CD14-positive monocyte (primary cell): ENCODE results near the gene VSIG1. TPM values are rescaled to one million over a fixed set of nuclear protein-coding genes. Genes with fewer than 3 reads are reported as not detected.

Experiments
- DNase-seq, 3 donors: peaks; one replicate each; pipeline ENCODE4 v3.0.0-alpha.2; 2011 to 2022
- H2AFZ ChIP-seq: 2 replicates; pipeline ENCODE4 v1.6.0; 2012; ENCODE audit warnings: mild to moderate bottlenecking, low read depth, low read length, inconsistent platforms; ENCODE audit not compliant: insufficient read depth, poor library complexity, severe bottlenecking
- H3K27ac ChIP-seq, 2 donors: 1 replicate in 1 of 2; 2 replicates in 1 of 2; pipeline ENCODE4 v1.5.1; 2012 to 2013; ENCODE audit warnings: low read length in 2 of 2, control low read depth in 1 of 2, inconsistent platforms in 1 of 2, low read depth in 1 of 2, mild to moderate bottlenecking in 1 of 2
- H3K27me3 ChIP-seq, 2 donors: one replicate each; pipeline versions ENCODE4 v1.6.0 to v1.6.1; 2011 to 2013; ENCODE audit warnings: low read length in 2 of 2; ENCODE audit not compliant: control insufficient read depth in 2 of 2, insufficient read depth in 2 of 2
- H3K36me3 ChIP-seq, 2 donors: replicated peaks in 1 of 2; 1 replicate in 1 of 2; 2 replicates in 1 of 2; pipeline versions ENCODE4 v1.5.1 to v1.6.1; 2012 to 2013; ENCODE audit warnings: low read length in 2 of 2, control low read depth in 1 of 2, inconsistent platforms in 1 of 2, mild to moderate bottlenecking in 1 of 2; ENCODE audit not compliant: insufficient read depth in 2 of 2, control insufficient read depth in 1 of 2
- H3K4me1 ChIP-seq, 2 donors: 1 replicate in 1 of 2; 2 replicates in 1 of 2; pipeline versions ENCODE4 v1.5.1 to v1.6.1; 2012 to 2013; ENCODE audit warnings: low read length in 2 of 2, control low read depth in 1 of 2, inconsistent platforms in 1 of 2, mild to moderate bottlenecking in 1 of 2, moderate library complexity in 1 of 2; ENCODE audit not compliant: insufficient read depth in 2 of 2, control insufficient read depth in 1 of 2
- H3K4me2 ChIP-seq: replicated peaks from 2 replicates; pipeline ENCODE3; 2012; ENCODE audit warnings: low read length, moderate library complexity, mild to moderate bottlenecking; ENCODE audit not compliant: poor library complexity, severe bottlenecking; ENCODE audit errors: extremely low read depth
- H3K4me3 ChIP-seq, 3 experiments: fragments of 200-600 bp in 1 of 3; sonication (generic) in 1 of 3; replicated peaks in 1 of 3; 1 replicate in 2 of 3; 2 replicates in 1 of 3; pipeline ENCODE4 v1.5.1; 2011 to 2013; ENCODE audit warnings: low read length in 3 of 3, mild to moderate bottlenecking in 3 of 3, control low read depth in 2 of 3, low read depth in 2 of 3, inconsistent platforms in 1 of 3, moderate library complexity in 1 of 3
- H3K79me2 ChIP-seq: 2 replicates; pipeline ENCODE4 v1.6.0; 2012; ENCODE audit warnings: mild to moderate bottlenecking, control low read depth, inconsistent platforms, low read length, moderate library complexity; ENCODE audit not compliant: insufficient read depth
- H3K9ac ChIP-seq: 2 replicates; pipeline ENCODE4 v1.6.0; 2017; ENCODE audit warnings: low read length, mild to moderate bottlenecking; ENCODE audit not compliant: insufficient read depth, poor library complexity, severe bottlenecking
- H3K9me3 ChIP-seq, 2 donors: replicated peaks in 1 of 2; 1 replicate in 1 of 2; 2 replicates in 1 of 2; pipeline versions ENCODE4 v1.5.1 to v1.6.1; 2012 to 2013; ENCODE audit warnings: low read length in 2 of 2, control low read depth in 1 of 2; ENCODE audit not compliant: control insufficient read depth in 1 of 2, insufficient read depth in 1 of 2
- H4K20me1 ChIP-seq: 2 replicates; pipeline ENCODE4 v1.6.0; 2012; ENCODE audit warnings: mild to moderate bottlenecking, low read length, control low read depth, moderate library complexity; ENCODE audit not compliant: insufficient read depth
- H3K27ac Mint-ChIP-seq, 7 donors: one replicate each; pipeline ENCODE4 v1.8.0; 2020; ENCODE audit warnings: mild to moderate bottlenecking in 7 of 7, mixed read lengths in 7 of 7, moderate library complexity in 6 of 7, inconsistent platforms in 2 of 7
- H3K27me3 Mint-ChIP-seq, 3 donors: one replicate each; pipeline ENCODE4 v1.8.0; 2021 to 2022; ENCODE audit warnings: low read depth in 3 of 3, mild to moderate bottlenecking in 3 of 3, mixed read lengths in 3 of 3, moderate library complexity in 3 of 3, inconsistent platforms in 1 of 3
- H3K36me3 Mint-ChIP-seq, 2 donors: one replicate each; pipeline ENCODE4 v1.8.0; 2020; ENCODE audit warnings: mixed read lengths in 2 of 2, inconsistent platforms in 1 of 2, mild to moderate bottlenecking in 1 of 2
- H3K4me1 Mint-ChIP-seq: one replicate; pipeline ENCODE4 v1.8.0; 2020; ENCODE audit warnings: mild to moderate bottlenecking, mixed read lengths
- H3K4me3 Mint-ChIP-seq, 2 donors: one replicate each; pipeline ENCODE4 v1.8.0; 2020; ENCODE audit warnings: mild to moderate bottlenecking in 2 of 2, mixed read lengths in 2 of 2, moderate library complexity in 1 of 2
- H3K9me3 Mint-ChIP-seq, 7 donors: one replicate each; pipeline ENCODE4 v1.8.0; 2020 to 2022; ENCODE audit warnings: mixed read lengths in 7 of 7, mild to moderate bottlenecking in 6 of 7, moderate library complexity in 6 of 7, inconsistent platforms in 2 of 7
- WGBS: methylation state at CpG from one replicate; pipeline ENCODE4 v1.1.5; 2013; ENCODE audit warnings: missing lambda C conversion rate; ENCODE audit not compliant: insufficient coverage; 5-methylcytosine and 5-hydroxymethylcytosine counted together
- intact Hi-C, 2 donors: fragments of 100-400 bp; cut with micrococcal nuclease; formaldehyde crosslinking; loops; one replicate each; pipeline versions ENCODE4 v1.15.0 to v1.15.1; 2023
- polyA plus RNA-seq, 3 donors: library from polyadenylated mRNA; depleted of rRNA in 1 of 3; unstranded in 2 of 3; stranded (reverse) in 1 of 3; fragments of 300-500 nt in 2 of 3; fragments of >200 nt in 1 of 3; fragmentation: Illumina TruSeq in 2 of 3; gene quantifications; 1 replicate in 2 of 3; 2 replicates in 1 of 3; pipeline ENCODE4 v1.2.3, GENCODE V29; 2012 to 2021
- TF ChIP-seq, protein P1 (sequence below): fragments of 200-600 bp; IDR thresholded peaks from one replicate; pipeline ENCODE4 v1.8.0; 2022; ENCODE audit warnings: antibody characterized with exemption, mild to moderate bottlenecking

Gene VSIG1
- polyA plus RNA-seq, 3 donors: not detected

DNA sequence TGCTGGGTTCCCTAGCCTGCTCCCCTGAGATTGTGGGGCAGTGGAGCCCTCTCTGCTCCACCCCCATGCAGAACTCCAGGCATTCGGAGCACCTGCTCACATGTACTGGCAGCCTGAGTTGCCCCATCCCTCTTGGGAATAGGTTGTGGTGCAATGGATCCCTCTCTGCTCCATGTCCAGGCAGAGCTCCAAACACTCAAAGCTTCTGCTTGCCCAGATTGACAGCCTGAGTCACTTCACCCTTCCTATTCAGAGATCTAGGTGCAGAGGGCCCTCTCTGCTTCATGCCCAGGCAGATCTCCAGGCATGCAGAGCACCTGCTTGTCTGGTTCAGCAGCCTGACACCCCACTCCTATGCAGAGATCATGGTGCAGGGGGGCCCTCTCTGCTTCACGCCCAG, 44.1 kb upstream of the VSIG1 start:
- no peaks in the 10 kb centered on the region for H3K79me2 ChIP-seq
- no peak overlapping the region for H3K27ac ChIP-seq
- peaks cover 4 to 6% (median 4%) of the 10 kb centered on the region in 3 donors for H3K27me3 Mint-ChIP-seq
- H3K27me3 ChIP-seq: no peaks in the 10 kb centered on the region
- WGBS: no CpG with 5 or more reads among the region's 2 CpGs
- H3K9ac ChIP-seq: no peak overlapping the region
- H3K9me3 ChIP-seq: no peaks in the 10 kb centered on the region
- no peaks in the 10 kb centered on the region for H3K4me1 Mint-ChIP-seq
- H3K36me3 Mint-ChIP-seq: no peaks in the 10 kb centered on the region
- H3K4me2 ChIP-seq: no peak overlapping the region
- H3K4me3 ChIP-seq: no peak overlapping the region
- no peak for DNase-seq
- H2AFZ ChIP-seq: no peak overlapping the region
- H3K4me1 ChIP-seq: no peaks in the 10 kb centered on the region
- no peaks in the 10 kb centered on the region for H3K36me3 ChIP-seq
- TF ChIP-seq, protein P1, sequence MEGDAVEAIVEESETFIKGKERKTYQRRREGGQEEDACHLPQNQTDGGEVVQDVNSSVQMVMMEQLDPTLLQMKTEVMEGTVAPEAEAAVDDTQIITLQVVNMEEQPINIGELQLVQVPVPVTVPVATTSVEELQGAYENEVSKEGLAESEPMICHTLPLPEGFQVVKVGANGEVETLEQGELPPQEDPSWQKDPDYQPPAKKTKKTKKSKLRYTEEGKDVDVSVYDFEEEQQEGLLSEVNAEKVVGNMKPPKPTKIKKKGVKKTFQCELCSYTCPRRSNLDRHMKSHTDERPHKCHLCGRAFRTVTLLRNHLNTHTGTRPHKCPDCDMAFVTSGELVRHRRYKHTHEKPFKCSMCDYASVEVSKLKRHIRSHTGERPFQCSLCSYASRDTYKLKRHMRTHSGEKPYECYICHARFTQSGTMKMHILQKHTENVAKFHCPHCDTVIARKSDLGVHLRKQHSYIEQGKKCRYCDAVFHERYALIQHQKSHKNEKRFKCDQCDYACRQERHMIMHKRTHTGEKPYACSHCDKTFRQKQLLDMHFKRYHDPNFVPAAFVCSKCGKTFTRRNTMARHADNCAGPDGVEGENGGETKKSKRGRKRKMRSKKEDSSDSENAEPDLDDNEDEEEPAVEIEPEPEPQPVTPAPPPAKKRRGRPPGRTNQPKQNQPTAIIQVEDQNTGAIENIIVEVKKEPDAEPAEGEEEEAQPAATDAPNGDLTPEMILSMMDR: no peak
- intact Hi-C loops: no loop called here
- no peak overlapping the region for H3K27ac Mint-ChIP-seq
- peaks cover 4 to 5% (median 4%) of the 10 kb centered on the region in 7 donors for H3K9me3 Mint-ChIP-seq
- H3K4me3 Mint-ChIP-seq: no peak overlapping the region
- no peaks in the 10 kb centered on the region for H4K20me1 ChIP-seq

DNA sequence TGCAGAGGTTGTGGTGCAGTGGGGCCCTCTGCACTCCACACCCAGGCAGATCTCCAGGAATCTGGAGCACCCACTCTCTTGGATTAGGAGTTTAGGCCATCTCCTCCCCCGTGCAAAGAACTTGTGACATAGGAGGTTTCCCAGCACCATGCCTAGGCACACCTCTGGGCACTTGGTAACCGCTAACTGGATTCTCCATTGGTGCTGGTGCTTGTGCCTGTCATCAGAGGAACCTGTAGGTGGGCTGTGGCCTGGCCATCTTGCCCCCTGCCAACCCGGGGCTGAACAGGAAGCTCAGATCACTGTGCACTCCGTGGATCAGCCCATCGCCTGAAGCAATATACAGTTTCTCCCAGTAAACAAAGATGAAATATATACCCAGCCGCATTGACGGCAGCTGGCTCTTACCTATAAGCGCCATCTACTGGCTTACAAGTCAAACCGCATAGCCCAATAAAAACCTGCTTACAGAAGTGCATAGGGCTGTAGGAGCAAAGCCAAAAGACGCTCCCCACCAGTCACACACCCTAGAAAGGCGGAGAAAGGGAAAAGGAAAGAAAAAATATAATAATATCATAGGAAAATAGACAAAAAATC, 43.5 kb upstream of the VSIG1 start:
- DNase-seq: peak in 2 of 3 donors; percentile 3 to 11
- no peak overlapping the region for H3K27ac Mint-ChIP-seq
- H3K36me3 Mint-ChIP-seq: no peaks in the 10 kb centered on the region
- H3K27me3 Mint-ChIP-seq: peaks cover 1 to 6% (median 4%) of the 10 kb centered on the region in 3 donors
- H3K9me3 Mint-ChIP-seq: peaks cover 3 to 4% (median 4%) of the 10 kb centered on the region in 7 donors
- H3K4me1 Mint-ChIP-seq: no peaks in the 10 kb centered on the region
- H3K9me3 ChIP-seq: no peaks in the 10 kb centered on the region
- H3K4me3 ChIP-seq: no peak overlapping the region
- no peak overlapping the region for H3K27ac ChIP-seq
- no peak overlapping the region for H3K4me2 ChIP-seq
- intact Hi-C loops: no loop called here
- no peaks in the 10 kb centered on the region for H3K4me1 ChIP-seq
- H2AFZ ChIP-seq: no peak overlapping the region
- no peaks in the 10 kb centered on the region for H3K27me3 ChIP-seq
- H4K20me1 ChIP-seq: no peaks in the 10 kb centered on the region
- H3K36me3 ChIP-seq: no peaks in the 10 kb centered on the region
- TF ChIP-seq, protein P1: no peak
- no peak overlapping the region for H3K4me3 Mint-ChIP-seq
- H3K9ac ChIP-seq: no peak overlapping the region
- no peaks in the 10 kb centered on the region for H3K79me2 ChIP-seq
- WGBS: 80% methylated on average over 2 of the region's 11 CpGs
